Right cardiac atrium (tissue), 5 donors: Measurements from ENCODE around the gene POLR3G. TPM values are rescaled to one million over a fixed set of nuclear protein-coding genes. Genes with fewer than 3 reads are reported as not detected.

Source experiments
- ATAC-seq, 2 donors: fragments of 200-7000 bp; cut with Tn5 transposase; one replicate each; pipeline versions ENCODE4 v1.8.0 to v1.9.1; 2020; ENCODE audit warnings: moderate library complexity in 2 of 2, mild to moderate bottlenecking in 1 of 2
- DNase-seq, 3 donors: peaks; one replicate each; pipeline ENCODE4 v3.0.0-alpha.2; 2020
- H3K27ac ChIP-seq: one replicate; pipeline ENCODE4 v1.5.1; 2013; ENCODE audit warnings: mild to moderate bottlenecking, low read length, control low read depth, moderate library complexity
- H3K27me3 ChIP-seq: one replicate; pipeline ENCODE4 v1.6.1; 2013; ENCODE audit not compliant: control insufficient read depth, insufficient read depth
- H3K4me1 ChIP-seq: one replicate; pipeline ENCODE4 v1.6.1; 2013; ENCODE audit warnings: low read length; ENCODE audit not compliant: control insufficient read depth, insufficient read depth
- H3K4me3 ChIP-seq: one replicate; pipeline ENCODE4 v1.5.1; 2013; ENCODE audit warnings: low read length, control low read depth
- H3K9me3 ChIP-seq: one replicate; pipeline ENCODE4 v1.6.1; 2013; ENCODE audit warnings: low read length; ENCODE audit not compliant: control insufficient read depth
- WGBS: extraction: QIAGEN DNeasy Blood & Tissue Kit; methylation state at CpG from one replicate; pipeline ENCODE4 v1.1.7; 2013; 5-methylcytosine and 5-hydroxymethylcytosine counted together
- intact Hi-C, 4 donors: fragments of 100-400 bp; cut with DNase I; formaldehyde crosslinking; loops; one replicate each; pipeline versions ENCODE4 v1.11.0 to v1.14.0; 2022 to 2023
- polyA plus RNA-seq: library from polyadenylated mRNA; stranded (reverse); fragments of 200-250 nt; gene quantifications from one replicate; pipeline ENCODE4 v1.2.3, GENCODE V29; 2013
- total RNA-seq, 4 donors: library from RNA; stranded (reverse); fragmentation: NEBNext Ultra II Directional; extraction: Animal tissue kit (Norgen Biotek cat#: 25700); gene quantifications; one replicate each; pipeline ENCODE4 v1.2.1, GENCODE V29; 2021
- donor health status: healthy with polysubstance abuse.
- donor health status: DM: no; HTN: yes; CAD: no.
- donor health status: DM: no; HTN: no; CAD: no.
- donor health status: DM: no; HTN: yes; CAD: no; lungs with severe emphysema.
- donor health status: DM: yes; HTN: yes; CAD: no.

Gene POLR3G
- total and polyA plus RNA-seq, 5 donors, result 0.52 to 1.4 (median 0.96) TPM

GRCh38 chr5:90550963-90551362 lies 76.3 kb downstream of the POLR3G start:
- H3K9me3 ChIP-seq, result no peaks in the 10 kb centered on the region
- no peak overlapping the region for H3K4me3 ChIP-seq
- no peak for DNase-seq
- intact Hi-C loops, result no loop called here
- ATAC-seq, result no peak
- H3K4me1 ChIP-seq, result no peaks in the 10 kb centered on the region
- 76% methylated on average over 3 of the region's 3 CpGs for WGBS
- no peak overlapping the region for H3K27ac ChIP-seq
- no peaks in the 10 kb centered on the region for H3K27me3 ChIP-seq

DNA sequence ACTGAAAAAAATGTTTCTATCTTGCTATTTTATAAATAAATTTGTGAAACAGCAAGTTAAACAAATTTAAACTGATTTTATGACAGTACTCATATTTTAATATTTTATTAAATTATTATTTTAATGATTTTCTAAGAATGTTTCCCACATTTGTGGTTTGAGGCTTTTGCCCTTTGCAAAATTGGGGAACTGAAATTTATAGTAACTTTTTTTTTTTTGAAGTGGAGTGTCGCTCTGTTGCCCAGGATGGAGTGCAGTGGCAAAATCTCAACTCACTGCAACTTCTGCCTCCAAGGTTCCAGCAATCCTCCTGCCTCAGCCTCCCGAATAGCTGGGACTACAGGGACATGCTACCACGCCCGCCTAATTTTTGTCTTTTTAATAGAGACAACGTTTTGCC lies 76.7 kb downstream of the POLR3G start:
- no peaks in the 10 kb centered on the region for H3K27me3 ChIP-seq
- no peak for ATAC-seq
- no peaks in the 10 kb centered on the region for H3K9me3 ChIP-seq
- no peak overlapping the region for H3K4me3 ChIP-seq
- H3K4me1 ChIP-seq, result no peaks in the 10 kb centered on the region
- intact Hi-C loops, result no loop called here
- 84% methylated on average over 5 of the region's 5 CpGs for WGBS
- H3K27ac ChIP-seq, result no peak overlapping the region
- DNase-seq, result no peak

- ATAC-seq (no peak), DNase-seq (no peak)
- Histone ChIP-seq H3K27me3 (no peaks in the 10 kb centered on the region), H3K4me1 (no peaks in the 10 kb centered on the region), H3K4me3 (no peak overlapping the region), H3K27ac (no peak overlapping the region), H3K9me3 (no peaks in the 10 kb centered on the region)
- intact Hi-C loops, result no loop called here
These were observed 79.0 kb downstream of the POLR3G start for GRCh38 chr5:90553711-90554110.

GRCh38 chr5:90554358-90555006 lies 79.8 kb downstream of the POLR3G start:
- Histone ChIP-seq H3K27me3 (no peaks in the 10 kb centered on the region), H3K4me3 (no peak overlapping the region), H3K4me1 (no peaks in the 10 kb centered on the region), H3K27ac (no peak overlapping the region), H3K9me3 (no peaks in the 10 kb centered on the region)
- DNase-seq (no peak), ATAC-seq (no peak)
- 70% methylated on average over 4 of the region's 4 CpGs for WGBS
- intact Hi-C loops, result no loop called here

GRCh38 chr5:90555666-90556065 lies 81.0 kb downstream of the POLR3G start:
- Histone ChIP-seq H3K4me3 (no peak overlapping the region), H3K27ac (no peak overlapping the region), H3K27me3 (no peaks in the 10 kb centered on the region), H3K9me3 (no peaks in the 10 kb centered on the region), H3K4me1 (no peaks in the 10 kb centered on the region)
- intact Hi-C loops, result no loop called here
- ATAC-seq (no peak), DNase-seq (no peak)

DNA sequence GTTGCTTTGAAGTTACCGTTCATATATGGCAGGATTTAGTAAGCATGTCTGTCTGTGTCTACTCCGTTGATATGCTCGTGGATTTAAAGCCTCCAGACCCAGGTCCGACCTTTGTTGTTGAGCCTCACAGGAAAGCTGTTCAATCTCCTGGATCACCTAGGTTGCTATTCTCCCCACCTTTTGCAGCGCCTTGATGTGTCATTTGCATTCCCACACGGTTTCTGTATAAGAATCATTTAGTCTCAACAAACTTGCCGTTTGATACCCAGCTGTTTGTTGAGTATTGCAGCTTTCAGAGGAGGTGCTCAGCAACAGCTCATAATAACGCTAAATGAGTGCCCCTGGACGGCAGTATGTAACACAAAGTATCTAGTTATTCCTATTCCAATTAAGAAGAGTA lies 82.7 kb downstream of the POLR3G start:
- ATAC-seq (no peak), DNase-seq (no peak)
- WGBS, result 15% methylated on average over 9 of the region's 9 CpGs
- H3K9me3 ChIP-seq, result no peaks in the 10 kb centered on the region
- intact Hi-C loops, result no loop called here
- H3K27ac ChIP-seq, result no peak overlapping the region
- H3K4me3 ChIP-seq, result no peak overlapping the region
- H3K27me3 ChIP-seq, result no peaks in the 10 kb centered on the region
- H3K4me1 ChIP-seq, result no peaks in the 10 kb centered on the region

- no peak for DNase-seq
- Histone ChIP-seq H3K27me3 (no peaks in the 10 kb centered on the region), H3K27ac (no peak overlapping the region), H3K4me3 (no peak overlapping the region), H3K4me1 (no peaks in the 10 kb centered on the region), H3K9me3 (no peaks in the 10 kb centered on the region)
- intact Hi-C loops, result no loop called here
- WGBS, result 12% methylated on average over 3 of the region's 3 CpGs
- no peak for ATAC-seq
These were observed 83.2 kb downstream of the POLR3G start for GRCh38 chr5:90557871-90558270.

DNA sequence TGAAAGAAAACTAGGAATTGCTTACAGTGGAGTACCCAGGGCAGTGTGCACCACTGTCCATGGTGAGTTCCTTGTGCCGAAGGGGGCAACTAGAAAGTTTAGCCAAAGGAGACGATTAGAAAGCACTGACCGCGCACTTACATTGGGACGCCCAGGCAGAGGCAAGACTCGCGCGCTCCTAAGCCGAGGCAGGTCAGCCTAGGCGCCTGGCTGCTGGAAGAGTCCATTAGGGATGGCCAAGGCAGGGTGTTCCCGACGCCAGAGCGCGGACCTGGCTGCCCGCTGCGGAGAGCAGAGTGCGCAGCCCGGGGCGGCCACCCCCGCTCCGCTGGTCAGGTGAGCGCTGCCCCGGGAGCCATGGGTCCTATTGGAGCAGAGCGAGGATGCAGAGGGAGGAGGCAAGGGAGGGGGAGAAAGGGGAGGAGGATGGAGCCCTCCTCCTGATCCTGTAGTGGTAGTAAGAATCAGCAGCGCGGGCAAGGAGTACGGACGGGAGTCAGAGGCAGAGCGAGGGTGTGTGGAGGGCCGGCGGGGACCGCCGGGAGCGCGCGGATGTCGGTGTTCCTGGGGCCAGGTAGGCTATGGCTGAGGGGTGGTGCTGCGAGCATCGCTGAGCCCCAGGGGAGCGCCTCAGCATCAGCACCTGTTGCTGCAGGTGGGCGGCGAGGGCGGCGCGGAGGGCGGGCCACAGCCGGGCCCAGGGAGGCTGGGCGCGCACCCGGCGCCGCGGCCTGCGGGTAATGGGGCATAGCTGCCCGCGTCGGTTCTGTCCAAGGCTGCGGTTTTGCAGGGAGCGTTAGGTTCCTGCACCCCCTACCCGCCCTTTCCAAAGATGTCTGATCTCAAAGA lies 83.9 kb downstream of the POLR3G start, which contains the start of gene ADGRV1:
TSS of gene ADGRV1 (plus strand) at position 454 of the 849 bp plus-strand sequence. CDS start at position 553, 99 bp downstream.
- Histone ChIP-seq H3K27ac (no peak within 1 kb of the TSS), H3K9me3 (no peaks in the 10 kb centered on the region), H3K4me3 (peak within 1 kb of the TSS; percentile 2), H3K27me3 (no peaks in the 10 kb centered on the region), H3K4me1 (no peaks in the 10 kb centered on the region)
- ATAC-seq, result peak; percentile 91 to 96
- peak; percentile 21 to 64 (median 55) for DNase-seq
- intact Hi-C loops, result no loop called here
- 2% methylated on average over 60 of the region's 60 CpGs for WGBS

GRCh38 chr5:90560771-90561170 lies 86.1 kb downstream of the POLR3G start:
- intact Hi-C loops, result no loop called here
- no peaks in the 10 kb centered on the region for H3K27me3 ChIP-seq
- 65% methylated on average over 2 of the region's 2 CpGs for WGBS

DNA sequence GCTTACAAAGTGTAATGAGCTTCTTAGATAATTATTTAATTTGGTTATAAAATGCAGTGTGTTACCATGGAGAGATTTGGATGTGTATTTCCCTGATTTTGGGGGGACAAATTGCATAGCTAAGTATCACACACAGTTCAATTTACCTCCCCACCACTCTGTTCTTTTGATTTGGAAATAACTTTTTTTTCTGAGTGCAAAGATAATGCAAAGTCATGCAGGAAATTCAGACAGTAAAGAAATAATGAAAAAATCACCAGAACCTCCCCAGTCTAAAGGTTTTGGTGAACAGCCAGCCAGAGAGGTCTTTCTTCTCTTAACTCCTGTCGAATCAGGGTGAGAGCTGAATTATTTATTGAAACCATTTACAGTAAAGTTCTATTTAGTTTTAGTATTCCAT lies 87.1 kb downstream of the POLR3G start:
- ATAC-seq (no peak), DNase-seq (no peak)
- Histone ChIP-seq H3K27me3 (no peaks in the 10 kb centered on the region), H3K9me3 (no peaks in the 10 kb centered on the region), H3K4me3 (no peak overlapping the region), H3K27ac (no peak overlapping the region), H3K4me1 (no peaks in the 10 kb centered on the region)
- whole genome bisulfite sequencing, result 71% methylated on average over 1 of the region's 1 CpG
- intact Hi-C loops, result no loop called here

More at GRCh38 chr5:90560771-90561170, 86.1 kb downstream of the POLR3G start:
- Histone ChIP-seq H3K27ac (no peak overlapping the region), H3K4me1 (no peaks in the 10 kb centered on the region), H3K4me3 (no peak overlapping the region), H3K9me3 (no peaks in the 10 kb centered on the region)
- ATAC-seq (no peak), DNase-seq (no peak)

GRCh38 chr5:90562341-90562740 lies 87.7 kb downstream of the POLR3G start:
- H3K27me3 ChIP-seq, result no peaks in the 10 kb centered on the region
- H3K9me3 ChIP-seq, result no peaks in the 10 kb centered on the region
- H3K4me3 ChIP-seq, result no peak overlapping the region
- DNase-seq (no peak), ATAC-seq (no peak)
- intact Hi-C loops, result no loop called here
- no peaks in the 10 kb centered on the region for H3K4me1 ChIP-seq
- 70% methylated on average over 5 of the region's 5 CpGs for WGBS
- no peak overlapping the region for H3K27ac ChIP-seq
